ENCODE data around the gene P2RX3. TPM values are rescaled to one million over a fixed set of nuclear protein-coding genes. Genes with fewer than 3 reads are reported as not detected.
A peak's percentile ranks its signal among the peaks of the same experiment; 100 is the strongest.

Gene P2RX3
- total RNA-seq, 4 donors from 2014 or later = not detected

DNA sequence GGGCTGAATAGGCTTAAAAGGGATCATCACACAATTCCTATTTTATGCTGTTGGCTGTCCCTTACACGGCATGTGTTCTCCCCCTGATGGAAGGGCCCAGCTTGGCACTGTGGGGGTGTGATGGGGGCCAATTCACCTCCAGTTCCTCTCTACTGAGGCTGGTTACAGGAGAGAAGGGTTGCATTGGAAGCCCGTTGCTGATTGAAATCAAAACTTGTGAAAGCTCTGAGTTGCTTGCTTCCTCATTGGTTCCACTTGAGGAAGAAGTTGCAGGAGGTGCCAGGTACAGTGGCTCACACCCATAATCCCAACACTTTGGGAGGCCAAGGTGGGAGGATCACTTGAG, 65.6 kb downstream of the P2RX3 start:
- Histone ChIP-seq H3K4me1 (peaks cover 0 to 26% (median 17%) of the 10 kb centered on the region in 3 donors), H3K36me3 (peaks cover 4 to 41% (median 18%) of the 10 kb centered on the region in 3 donors), H3K4me3 (no peak overlapping the region), H3K27ac (no peak overlapping the region), H3K27me3 (no peaks in the 10 kb centered on the region), H3K9me3 (no peaks in the 10 kb centered on the region)
- TF ChIP-seq POLR2A (IDR thresholded peaks at IDR 0.05) = no peak
- TF ChIP-seq, protein P1, sequence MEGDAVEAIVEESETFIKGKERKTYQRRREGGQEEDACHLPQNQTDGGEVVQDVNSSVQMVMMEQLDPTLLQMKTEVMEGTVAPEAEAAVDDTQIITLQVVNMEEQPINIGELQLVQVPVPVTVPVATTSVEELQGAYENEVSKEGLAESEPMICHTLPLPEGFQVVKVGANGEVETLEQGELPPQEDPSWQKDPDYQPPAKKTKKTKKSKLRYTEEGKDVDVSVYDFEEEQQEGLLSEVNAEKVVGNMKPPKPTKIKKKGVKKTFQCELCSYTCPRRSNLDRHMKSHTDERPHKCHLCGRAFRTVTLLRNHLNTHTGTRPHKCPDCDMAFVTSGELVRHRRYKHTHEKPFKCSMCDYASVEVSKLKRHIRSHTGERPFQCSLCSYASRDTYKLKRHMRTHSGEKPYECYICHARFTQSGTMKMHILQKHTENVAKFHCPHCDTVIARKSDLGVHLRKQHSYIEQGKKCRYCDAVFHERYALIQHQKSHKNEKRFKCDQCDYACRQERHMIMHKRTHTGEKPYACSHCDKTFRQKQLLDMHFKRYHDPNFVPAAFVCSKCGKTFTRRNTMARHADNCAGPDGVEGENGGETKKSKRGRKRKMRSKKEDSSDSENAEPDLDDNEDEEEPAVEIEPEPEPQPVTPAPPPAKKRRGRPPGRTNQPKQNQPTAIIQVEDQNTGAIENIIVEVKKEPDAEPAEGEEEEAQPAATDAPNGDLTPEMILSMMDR (IDR thresholded peaks at IDR 0.05) = no peak
- DNase-seq = no peak
- intact Hi-C loops (cut with DNase I) = no loop called here
- 70 to 89% methylated on average over 1 to 2 of the region's 2 CpGs for WGBS, 2 donors

DNA sequence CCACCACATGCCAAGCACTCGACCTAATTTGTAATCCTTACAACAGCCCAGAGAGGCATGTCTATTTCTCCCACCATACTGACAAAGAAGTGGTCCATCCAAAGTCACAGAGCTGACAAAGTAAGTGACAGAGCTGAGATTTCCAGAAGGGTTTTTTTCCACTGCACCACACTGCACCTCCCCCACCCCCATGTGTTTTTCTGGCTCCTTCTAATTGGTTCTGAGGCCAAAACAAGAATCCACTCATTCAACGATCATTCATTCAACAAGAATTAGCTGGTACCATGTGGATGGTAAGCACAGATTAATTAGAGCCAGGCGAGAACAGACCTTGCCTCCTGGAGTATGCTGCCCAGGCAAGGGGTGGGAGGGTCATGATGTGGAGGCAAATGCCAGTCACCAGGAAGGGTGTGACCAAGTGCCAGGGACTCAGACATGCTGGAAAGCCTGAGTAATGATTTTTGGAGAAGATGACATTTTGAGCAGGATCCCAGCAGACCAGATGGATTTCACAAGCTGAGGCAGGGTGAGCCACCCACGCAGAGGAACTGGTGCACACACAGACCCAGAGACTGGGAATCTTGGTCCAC, 67.2 kb downstream of the P2RX3 start:
- no peaks in the 10 kb centered on the region for H3K9me3 ChIP-seq
- H3K36me3 ChIP-seq = peaks cover 16 to 57% (median 32%) of the 10 kb centered on the region in 3 donors
- H3K27ac ChIP-seq = no peak overlapping the region
- H3K27me3 ChIP-seq = no peaks in the 10 kb centered on the region
- no peak for DNase-seq
- H3K4me3 ChIP-seq = no peak overlapping the region
- peaks cover 0 to 26% (median 17%) of the 10 kb centered on the region in 3 donors for H3K4me1 ChIP-seq
- 69 to 72% methylated on average over 4 of the region's 4 CpGs for WGBS, 2 donors
- no peak for TF ChIP-seq POLR2A (IDR thresholded peaks at IDR 0.05)
- TF ChIP-seq, protein P1 (IDR thresholded peaks at IDR 0.05) = no peak
- intact Hi-C loops (cut with DNase I) = no loop called here

DNA sequence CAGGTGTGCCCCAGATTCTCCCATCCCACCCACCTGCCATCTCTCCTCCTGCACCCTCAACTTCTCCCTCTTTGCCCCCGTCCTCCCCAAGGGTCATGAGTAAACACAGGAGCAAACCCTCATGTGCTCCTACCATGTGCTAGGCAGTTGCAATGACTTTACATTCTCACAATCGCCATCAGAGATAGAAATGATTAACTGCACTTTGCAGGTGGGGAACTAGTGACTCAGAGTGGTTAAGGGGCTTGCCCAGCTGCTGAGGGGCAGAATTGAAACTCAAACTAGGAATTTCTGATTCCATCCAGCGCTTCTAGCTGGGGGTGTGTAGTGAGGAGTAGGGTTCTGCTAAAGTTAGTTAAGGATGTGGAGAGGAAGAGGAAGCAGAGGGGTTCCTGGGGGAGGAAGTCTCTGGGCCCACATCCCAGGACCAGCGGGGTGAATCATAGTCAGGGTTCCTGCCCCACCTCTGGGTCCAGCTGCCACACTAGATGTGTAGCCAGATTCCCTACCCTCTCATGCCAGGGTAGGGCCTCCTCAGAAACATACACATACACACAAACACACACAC, 68.3 kb downstream of the P2RX3 start:
- TF ChIP-seq, protein P1 (IDR thresholded peaks at IDR 0.05) = no peak
- no peak for TF ChIP-seq POLR2A (IDR thresholded peaks at IDR 0.05)
- WGBS, 2 donors = 38 to 67% methylated on average over 3 to 4 of the region's 4 CpGs
- Histone ChIP-seq H3K27me3 (no peaks in the 10 kb centered on the region), H3K9me3 (no peaks in the 10 kb centered on the region), H3K36me3 (peaks cover 16 to 67% (median 32%) of the 10 kb centered on the region in 3 donors), H3K4me3 (no peak overlapping the region), H3K27ac (peak overlapping the region in 3 of 4 donors; percentile 37 to 72 (median 57)), H3K4me1 (peaks cover 0 to 26% (median 17%) of the 10 kb centered on the region in 3 donors)
- intact Hi-C loops (cut with DNase I) = no loop called here
- no peak for DNase-seq

GRCh38 chr11:57407010-57407920, 69.1 kb downstream of the P2RX3 start:
- intact Hi-C loops (cut with DNase I) = no loop called here
- Histone ChIP-seq H3K27me3 (no peaks in the 10 kb centered on the region), H3K4me3 (no peak overlapping the region), H3K27ac (peak overlapping the region in 3 of 4 donors; percentile 37 to 72 (median 57)), H3K9me3 (no peaks in the 10 kb centered on the region), H3K4me1 (peaks cover 0 to 26% (median 17%) of the 10 kb centered on the region in 3 donors), H3K36me3 (peaks cover 16 to 76% (median 32%) of the 10 kb centered on the region in 3 donors)
- 71 to 84% methylated on average over 8 to 9 of the region's 9 CpGs for WGBS, 2 donors
- TF ChIP-seq POLR2A (IDR thresholded peaks at IDR 0.05) = no peak
- TF ChIP-seq, protein P1 (IDR thresholded peaks at IDR 0.05) = no peak
- DNase-seq = no peak
